H1 (cell line): ENCODE results near the gene GTF2F2. TPM values are rescaled to one million over a fixed set of nuclear protein-coding genes. Genes with fewer than 3 reads are reported as not detected.
A peak's percentile ranks its signal among the peaks of the same experiment; 100 is the strongest.

Source experiments
- CTCF ChIA-PET: fragments of 300-600 bp; sonication (Branson Sonifier 250); formaldehyde crosslinking; loops from one replicate; lab custom pipeline; 2021; ENCODE audit not compliant: partially characterized antibody; lab: Charles Lee
- POLR2A ChIA-PET: fragments of 300-600 bp; sonication (Branson Sonifier 250); formaldehyde crosslinking; loops from one replicate; lab custom pipeline; 2021; ENCODE audit warnings: inconsistent platforms; ENCODE audit not compliant: partially characterized antibody; lab: Charles Lee
- DNase-seq, 2 experiments: peaks; one replicate each; pipeline versions ENCODE4 v3.0.0 to v3.0.0-alpha.2; 2010 to 2022; ENCODE audit warnings: low spot score in 2 of 2, low read depth in 1 of 2, mixed read lengths in 1 of 2
- FAIRE-seq: peaks from 2 replicates; lab custom pipeline; 2011; peaks lifted over from hg19 to GRCh38; lab: Jason Lieb, UNC
- H2AFZ ChIP-seq: 2 replicates; pipeline ENCODE4 v1.8.1; 2012; ENCODE audit warnings: low read length, inconsistent platforms
- H2AK5ac ChIP-seq: 2 replicates; pipeline ENCODE4 v1.6.1; 2013; ENCODE audit warnings: low read depth, low read length
- H2BK120ac ChIP-seq: replicated peaks from 2 replicates; pipeline ENCODE3; 2013; ENCODE audit warnings: low read depth, low read length, inconsistent platforms
- H2BK12ac ChIP-seq: 2 replicates; pipeline ENCODE4 v1.6.1; 2013; ENCODE audit warnings: low read depth, low read length
- H2BK15ac ChIP-seq: 2 replicates; pipeline ENCODE4 v1.6.1; 2013; ENCODE audit warnings: low read length
- H2BK20ac ChIP-seq: 2 replicates; pipeline ENCODE4 v1.6.1; 2013; ENCODE audit warnings: low read length
- H2BK5ac ChIP-seq: 2 replicates; pipeline ENCODE4 v1.6.1; 2013; ENCODE audit warnings: low read depth, low read length
- H3K14ac ChIP-seq: 2 replicates; pipeline ENCODE4 v1.6.1; 2013; ENCODE audit warnings: inconsistent platforms; ENCODE audit not compliant: insufficient read length
- H3K18ac ChIP-seq: 2 replicates; pipeline ENCODE4 v1.6.1; 2013; ENCODE audit warnings: low read length; ENCODE audit errors: extremely low read depth
- H3K23ac ChIP-seq: 2 replicates; pipeline ENCODE4 v1.6.1; 2013; ENCODE audit warnings: inconsistent platforms; ENCODE audit not compliant: insufficient read length
- H3K23me2 ChIP-seq: 2 replicates; pipeline ENCODE4 v1.6.1; 2013; ENCODE audit warnings: low read depth, low read length
- H3K27ac ChIP-seq: 2 replicates; pipeline ENCODE4 v1.6.1; 2011; ENCODE audit warnings: low read depth, low read length, inconsistent platforms
- H3K27me3 ChIP-seq, 4 experiments: replicated peaks in 1 of 4; 1 replicate in 1 of 4; 2 replicates in 3 of 4; pipeline versions ENCODE4 v1.6.1 to v1.8.1; 2011 to 2013; ENCODE audit warnings: low read length in 3 of 4, mild to moderate bottlenecking in 3 of 4, inconsistent platforms in 2 of 4, mixed read lengths in 2 of 4, moderate library complexity in 1 of 4; ENCODE audit not compliant: control insufficient read depth in 3 of 4, insufficient read depth in 3 of 4; ENCODE audit errors: extremely low read depth in 1 of 4
- H3K36me3 ChIP-seq, 4 experiments: 2 replicates each; pipeline versions ENCODE4 v1.6.1 to v1.8.1; 2011 to 2013; ENCODE audit warnings: mild to moderate bottlenecking in 4 of 4, low read length in 3 of 4, moderate library complexity in 2 of 4, control low read depth in 1 of 4, inconsistent platforms in 1 of 4; ENCODE audit not compliant: insufficient read depth in 4 of 4, control insufficient read depth in 2 of 4
- H3K4ac ChIP-seq: replicated peaks from 2 replicates; pipeline ENCODE3; 2013; ENCODE audit warnings: low read length, low read depth, mixed read lengths, inconsistent platforms; ENCODE audit not compliant: insufficient read length
- H3K4me1 ChIP-seq, 4 experiments: replicated peaks in 1 of 4; 1 replicate in 1 of 4; 2 replicates in 3 of 4; pipeline versions ENCODE4 v1.6.1 to v1.8.1; 2011 to 2013; ENCODE audit warnings: low read length in 3 of 4, inconsistent platforms in 2 of 4, mixed read lengths in 1 of 4; ENCODE audit not compliant: insufficient read depth in 4 of 4, control insufficient read depth in 3 of 4
- H3K4me2 ChIP-seq, 2 experiments: 2 replicates each; pipeline versions ENCODE4 v1.6.1 to v1.8.1; 2011 to 2013; ENCODE audit warnings: low read depth in 2 of 2, low read length in 2 of 2, control low read depth in 1 of 2, inconsistent platforms in 1 of 2, mild to moderate bottlenecking in 1 of 2; ENCODE audit not compliant: insufficient read depth in 1 of 2
- H3K4me3 ChIP-seq, 4 experiments: fragments of 200-600, 300-600 bp in 1 of 4; sonication (generic), shearing (Covaris generic), sonication (Bioruptor Twin) in 1 of 4; 2 replicates each; pipeline versions ENCODE4 v1.5.1 to v1.8.1; 2011 to 2016; ENCODE audit warnings: low read length in 4 of 4, low read depth in 3 of 4, control low read depth in 2 of 4, inconsistent platforms in 2 of 4, mild to moderate bottlenecking in 2 of 4, mixed read lengths in 1 of 4, moderate library complexity in 1 of 4; ENCODE audit not compliant: insufficient read depth in 2 of 4; ENCODE audit errors: extremely low read depth in 1 of 4
- H3K56ac ChIP-seq: replicated peaks from 2 replicates; pipeline ENCODE3; 2013; ENCODE audit warnings: low read depth, mild to moderate bottlenecking, mixed read lengths, low read length, inconsistent platforms; ENCODE audit not compliant: insufficient read length
- H3K79me1 ChIP-seq: 2 replicates; pipeline ENCODE4 v1.6.1; 2013; ENCODE audit warnings: low read depth, low read length, control low read depth
- H3K79me2 ChIP-seq, 2 experiments: 2 replicates each; pipeline versions ENCODE4 v1.6.1 to v1.8.1; 2012 to 2013; ENCODE audit warnings: low read length in 2 of 2, mild to moderate bottlenecking in 2 of 2, inconsistent platforms in 1 of 2; ENCODE audit not compliant: insufficient read depth in 2 of 2, control insufficient read depth in 1 of 2
- H3K9ac ChIP-seq, 4 experiments: replicated peaks in 1 of 4; 1 replicate in 1 of 4; 2 replicates in 3 of 4; pipeline versions ENCODE4 v1.6.1 to v1.8.1; 2011 to 2013; ENCODE audit warnings: low read depth in 3 of 4, low read length in 3 of 4, control low read depth in 2 of 4, mild to moderate bottlenecking in 2 of 4, moderate library complexity in 2 of 4, inconsistent platforms in 1 of 4; ENCODE audit errors: extremely low read depth in 1 of 4
- H3K9me3 ChIP-seq, 2 experiments: 2 replicates each; pipeline versions ENCODE4 v1.6.1 to v1.8.1; 2012 to 2013; ENCODE audit warnings: mild to moderate bottlenecking in 2 of 2, moderate library complexity in 2 of 2, control low read depth in 1 of 2, inconsistent platforms in 1 of 2, low read depth in 1 of 2, low read length in 1 of 2, mixed read lengths in 1 of 2; ENCODE audit not compliant: insufficient read depth in 2 of 2
- H4K20me1 ChIP-seq, 2 experiments: replicated peaks in 1 of 2; 2 replicates each; pipeline versions ENCODE3 to v1.8.1; 2011 to 2013; ENCODE audit warnings: inconsistent platforms in 2 of 2, low read length in 2 of 2, mild to moderate bottlenecking in 1 of 2; ENCODE audit not compliant: insufficient read depth in 2 of 2, control insufficient read depth in 1 of 2
- H4K5ac ChIP-seq: 2 replicates; pipeline ENCODE4 v1.6.1; 2013; ENCODE audit warnings: low read length, low read depth, mixed read lengths, inconsistent platforms; ENCODE audit not compliant: insufficient read length
- H4K8ac ChIP-seq: 2 replicates; pipeline ENCODE4 v1.8.0; 2013; ENCODE audit warnings: mild to moderate bottlenecking, moderate library complexity, low read length, inconsistent platforms; ENCODE audit not compliant: insufficient read depth; ENCODE audit errors: extremely low read depth
- H4K91ac ChIP-seq: replicated peaks from 2 replicates; pipeline ENCODE3; 2013; ENCODE audit warnings: low read length, mixed read lengths, inconsistent platforms; ENCODE audit not compliant: insufficient read length
- CBX5 ChIP-seq: fragments of 300-800, 300-1000 bp; sonication (generic); IDR thresholded peaks from 2 replicates; pipeline ENCODE4 v1.7.1; 2016; ENCODE audit warnings: antibody characterized with exemption, low read length, low read depth
- CREB1 ChIP-seq: IDR thresholded peaks from 2 replicates; pipeline ENCODE4 v1.6.1; 2012; ENCODE audit warnings: inconsistent platforms
- EZH2 ChIP-seq: fragments of 200-600 bp; sonication (generic); IDR thresholded peaks from 2 replicates; pipeline ENCODE4 v1.7.1; 2012; ENCODE audit warnings: low read depth, mild to moderate bottlenecking, moderate library complexity, low read length, inconsistent platforms; ENCODE audit not compliant: severe bottlenecking
- PHF8 ChIP-seq: fragments of 200-600 bp; sonication (generic); conservative IDR thresholded peaks from 2 replicates; pipeline ENCODE4 v1.7.1; 2012; ENCODE audit warnings: low read depth, mild to moderate bottlenecking, inconsistent platforms, low read length, moderate library complexity
- POLR2A ChIP-seq, 2 experiments: IDR thresholded peaks; 1 replicate in 1 of 2; 2 replicates in 1 of 2; pipeline ENCODE4 v1.6.1; 2011; ENCODE audit warnings: low read depth in 2 of 2, low read length in 2 of 2, mild to moderate bottlenecking in 2 of 2; ENCODE audit errors: control extremely low read depth in 1 of 2
- SIX5 ChIP-seq: IDR thresholded peaks from 2 replicates; pipeline ENCODE4 v1.6.1; 2011; ENCODE audit warnings: mild to moderate bottlenecking, low read depth, low read length
- SP1 ChIP-seq: IDR thresholded peaks from 2 replicates; pipeline ENCODE4 v1.6.1; 2011; ENCODE audit warnings: low read depth, low read length
- TAF1 ChIP-seq: IDR thresholded peaks from 2 replicates; pipeline ENCODE4 v1.6.1; 2011; ENCODE audit warnings: mild to moderate bottlenecking, low read depth, low read length
- WGBS, 2 experiments: shearing (Covaris generic) in 1 of 2; methylation state at CpG; one replicate each; pipeline versions ENCODE4 v1.1.6 to v1.1.7; 2013 to 2015; ENCODE audit warnings: low lambda C conversion rate in 2 of 2, mixed read lengths in 2 of 2, inconsistent platforms in 1 of 2, low coverage in 1 of 2, missing lambda C conversion rate in 1 of 2; ENCODE audit not compliant: insufficient replicate concordance in 2 of 2, insufficient coverage in 1 of 2, insufficient read length in 1 of 2; ENCODE audit errors: extremely low coverage in 1 of 2, missing lambda C conversion rate in 1 of 2; 5-methylcytosine and 5-hydroxymethylcytosine counted together
- polyA plus RNA-seq, 7 experiments: library from polyadenylated mRNA; depleted of rRNA in 3 of 7; stranded (reverse) in 5 of 7; unstranded in 2 of 7; fragments of >200 nt in 5 of 7; fragments of 200-250 nt in 2 of 7; gene quantifications; 1 replicate in 5 of 7; 2 replicates in 1 of 7; 4 replicates in 1 of 7; pipeline versions ENCODE4 v1.2.1 to v1.2.3, GENCODE V29; 2011 to 2013; ENCODE audit warnings: missing spikeins in 2 of 7, mixed read lengths in 2 of 7
- total RNA-seq: library from RNA; stranded (reverse); fragmentation: NEBNext Ultra II Directional; extraction: Animal tissue kit (Norgen Biotek cat#: 25700); gene quantifications from 2 replicates; pipeline ENCODE4 v1.2.1, GENCODE V29; 2021
- TF ChIP-seq, protein P1 (sequence below): IDR thresholded peaks from 2 replicates; pipeline ENCODE4 v1.6.1; 2012; ENCODE audit warnings: inconsistent platforms
- TF ChIP-seq, protein P2 (sequence below), 3 experiments: IDR thresholded peaks; 1 replicate in 2 of 3; 2 replicates in 1 of 3; pipeline versions ENCODE4 v1.5.1 to v1.6.1; 2011; ENCODE audit warnings: low read length in 3 of 3, mild to moderate bottlenecking in 3 of 3, inconsistent platforms in 2 of 3, low read depth in 1 of 3, moderate library complexity in 1 of 3; ENCODE audit not compliant: insufficient read depth in 1 of 3; ENCODE audit errors: control extremely low read depth in 1 of 3
- TF ChIP-seq, protein P3 (sequence below): IDR thresholded peaks from 2 replicates; pipeline ENCODE4 v1.6.1; 2012; ENCODE audit warnings: inconsistent platforms

The GTF2F2 gene
- total and polyA plus RNA-seq, 2 of the 8 experiments (the other 6 are each of a cell fraction or from before 2014, with no cell fraction given), result 10.8 to 31.1 TPM

DNA sequence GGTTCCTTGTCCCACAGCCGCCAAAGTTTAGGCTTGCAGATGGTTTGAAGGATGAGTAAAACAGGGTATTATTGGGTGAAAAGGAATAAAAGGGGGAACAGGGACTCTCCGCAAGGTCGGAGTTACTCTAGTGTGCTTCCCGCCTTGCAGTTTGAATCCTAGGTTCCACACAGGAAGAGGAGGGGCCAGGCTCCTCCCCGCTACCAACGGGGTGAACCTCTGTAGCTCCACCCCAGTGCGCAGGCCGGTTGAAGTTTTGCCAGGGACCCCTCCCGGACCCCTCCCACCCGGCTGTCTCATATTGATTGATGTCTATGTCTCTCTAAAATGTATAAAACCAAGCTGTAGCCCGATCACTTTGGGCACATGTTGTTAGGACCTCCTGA lies 11.6 kb upstream of the GTF2F2 start:
- DNase-seq (peak in 1 of 2 experiments; percentile 55), FAIRE-seq (peak; percentile 36)
- Histone ChIP-seq H3K4me1 (peaks cover 3 to 12% (median 6%) of the 10 kb centered on the region in 4 experiments; a peak in 5 of 7 replicates), H3K27me3 (no peaks in the 10 kb centered on the region), H3K23ac (no peak overlapping the region), H3K56ac (no peak overlapping the region), H3K79me2 (no peaks in the 10 kb centered on the region), H3K18ac (no peak overlapping the region), H3K79me1 (no peaks in the 10 kb centered on the region), H3K4ac (no peak overlapping the region), H3K14ac (no peak overlapping the region), H2BK12ac (no peak overlapping the region), H2BK20ac (0 out of 2 replicates have a peak overlapping the region, but pooled peaks have one; percentile 15), H3K4me3 (no peak overlapping the region; a peak in 1 of 8 replicates), H3K23me2 (no peaks in the 10 kb centered on the region), H3K4me2 (peak overlapping the region in 1 of 2 experiments; percentile 54; a peak in 2 of 4 replicates), H3K27ac (no peak overlapping the region), H4K8ac (no peak overlapping the region), H2AK5ac (no peak overlapping the region), H4K91ac (no peak overlapping the region), H3K36me3 (no peaks in the 10 kb centered on the region), H2BK120ac (no peak overlapping the region), H4K5ac (no peak overlapping the region), H4K20me1 (no peaks in the 10 kb centered on the region), H2AFZ (peak overlapping the region; percentile 83), H2BK5ac (no peak overlapping the region), H2BK15ac (no peak overlapping the region), H3K9ac (peak overlapping the region in 1 of 4 experiments; percentile 50; a peak in 1 of 7 replicates), H3K9me3 (no peaks in the 10 kb centered on the region)
- ChIA-PET CTCF (interaction anchor here (1.2 to 1.4 kb wide), 3 partner anchors 8 to 15 kb away, joined by 4 read pairs; no protein-coding TSS in a partner anchor), POLR2A (no interaction called here)
- TF ChIP-seq CREB1 (no peak), POLR2A (IDR thresholded peaks at IDR 0.05; ENCODE audit: control extremely low read depth in 1 of 2, low read depth in 2 of 2, low read length in 2 of 2) (no peak), PHF8 (no peak), TAF1 (0 out of 2 replicates have a peak, but pooled peaks have one; percentile 21), CBX5 (no peak), SIX5 (no peak), EZH2 (no peak), SP1 (no peak)
- TF ChIP-seq, protein P1, sequence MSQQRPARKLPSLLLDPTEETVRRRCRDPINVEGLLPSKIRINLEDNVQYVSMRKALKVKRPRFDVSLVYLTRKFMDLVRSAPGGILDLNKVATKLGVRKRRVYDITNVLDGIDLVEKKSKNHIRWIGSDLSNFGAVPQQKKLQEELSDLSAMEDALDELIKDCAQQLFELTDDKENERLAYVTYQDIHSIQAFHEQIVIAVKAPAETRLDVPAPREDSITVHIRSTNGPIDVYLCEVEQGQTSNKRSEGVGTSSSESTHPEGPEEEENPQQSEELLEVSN, result peak; percentile 80
- TF ChIP-seq, protein P2, sequence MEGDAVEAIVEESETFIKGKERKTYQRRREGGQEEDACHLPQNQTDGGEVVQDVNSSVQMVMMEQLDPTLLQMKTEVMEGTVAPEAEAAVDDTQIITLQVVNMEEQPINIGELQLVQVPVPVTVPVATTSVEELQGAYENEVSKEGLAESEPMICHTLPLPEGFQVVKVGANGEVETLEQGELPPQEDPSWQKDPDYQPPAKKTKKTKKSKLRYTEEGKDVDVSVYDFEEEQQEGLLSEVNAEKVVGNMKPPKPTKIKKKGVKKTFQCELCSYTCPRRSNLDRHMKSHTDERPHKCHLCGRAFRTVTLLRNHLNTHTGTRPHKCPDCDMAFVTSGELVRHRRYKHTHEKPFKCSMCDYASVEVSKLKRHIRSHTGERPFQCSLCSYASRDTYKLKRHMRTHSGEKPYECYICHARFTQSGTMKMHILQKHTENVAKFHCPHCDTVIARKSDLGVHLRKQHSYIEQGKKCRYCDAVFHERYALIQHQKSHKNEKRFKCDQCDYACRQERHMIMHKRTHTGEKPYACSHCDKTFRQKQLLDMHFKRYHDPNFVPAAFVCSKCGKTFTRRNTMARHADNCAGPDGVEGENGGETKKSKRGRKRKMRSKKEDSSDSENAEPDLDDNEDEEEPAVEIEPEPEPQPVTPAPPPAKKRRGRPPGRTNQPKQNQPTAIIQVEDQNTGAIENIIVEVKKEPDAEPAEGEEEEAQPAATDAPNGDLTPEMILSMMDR (IDR thresholded peaks at IDR 0.05; ENCODE audit: control extremely low read depth in 1 of 3, insufficient read depth in 1 of 3, low read depth in 1 of 3, low read length in 3 of 3), result no peak
- TF ChIP-seq, protein P3, sequence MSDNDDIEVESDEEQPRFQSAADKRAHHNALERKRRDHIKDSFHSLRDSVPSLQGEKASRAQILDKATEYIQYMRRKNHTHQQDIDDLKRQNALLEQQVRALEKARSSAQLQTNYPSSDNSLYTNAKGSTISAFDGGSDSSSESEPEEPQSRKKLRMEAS, result no peak
- 41% methylated on average over 11 of the region's 11 CpGs; no CpG with 5 or more reads in 1 of the 2 experiments for WGBS, 2 experiments
